Endothelial cell of umbilical vein (primary cell): ENCODE data around the gene CSNK2B. TPM values are rescaled to one million over a fixed set of nuclear protein-coding genes. Genes with fewer than 3 reads are reported as not detected.

Experiments
- BruUV-seq: library from RNA; stranded (reverse); fragments of 400-500 nt; replicated peaks from 2 replicates; lab custom pipeline; 2021; lab: Mats Ljungman, UMichigan
- CTCF ChIA-PET: fragments of 300-600, 350-600 bp; sonication (Branson Sonifier 250); formaldehyde crosslinking; loops from one replicate; lab custom pipeline; 2021; ENCODE audit warnings: antibody characterized with exemption, inconsistent platforms; lab: Charles Lee
- POLR2A ChIA-PET: fragments of 300-600, 350-600 bp; sonication (Branson Sonifier 250); formaldehyde crosslinking; loops from one replicate; lab custom pipeline; 2021; ENCODE audit warnings: antibody characterized with exemption, inconsistent platforms; lab: Charles Lee
- DNase-seq: peaks from one replicate; pipeline ENCODE4 v3.0.0-alpha.2; 2011; ENCODE audit warnings: low read depth, low spot score
- FAIRE-seq: peaks from 2 replicates; lab custom pipeline; 2011; peaks lifted over from hg19 to GRCh38; lab: Jason Lieb, UNC
- H2AFZ ChIP-seq: 2 replicates; pipeline ENCODE4 v1.6.0; 2012; ENCODE audit warnings: low read depth, low read length, control low read depth, inconsistent platforms
- H3K27ac ChIP-seq: 2 replicates; pipeline ENCODE4 v1.5.1; 2011; ENCODE audit warnings: low read depth, mild to moderate bottlenecking, control low read depth, low read length, moderate library complexity; ENCODE audit not compliant: insufficient read depth
- H3K27me3 ChIP-seq, 2 experiments: 2 replicates each; pipeline versions ENCODE4 v1.6.0 to v1.6.1; 2011; ENCODE audit warnings: low read length in 2 of 2, mixed read lengths in 1 of 2; ENCODE audit not compliant: control insufficient read depth in 2 of 2, insufficient read depth in 2 of 2
- H3K36me3 ChIP-seq, 2 experiments: 2 replicates in 1 of 2; 3 replicates in 1 of 2; pipeline ENCODE4 v1.5.1; 2011; ENCODE audit warnings: low read length in 2 of 2, mild to moderate bottlenecking in 1 of 2, moderate library complexity in 1 of 2; ENCODE audit not compliant: control insufficient read depth in 2 of 2, insufficient read depth in 2 of 2; ENCODE audit errors: extremely low read depth in 1 of 2
- H3K4me1 ChIP-seq: 3 replicates; pipeline ENCODE4 v1.5.1; 2011; ENCODE audit warnings: mild to moderate bottlenecking, low read length; ENCODE audit not compliant: control insufficient read depth, insufficient read depth; ENCODE audit errors: extremely low read depth
- H3K4me2 ChIP-seq: 2 replicates; pipeline ENCODE4 v1.6.1; 2011; ENCODE audit warnings: low read length, control low read depth, mixed read lengths; ENCODE audit not compliant: insufficient read depth
- H3K4me3 ChIP-seq, 3 experiments: fragments of 200-600 bp in 1 of 3; sonication (generic), shearing (Covaris generic) in 1 of 3; replicated peaks in 1 of 3; 2 replicates each; pipeline ENCODE4 v1.5.1; 2011 to 2016; ENCODE audit warnings: control low read depth in 3 of 3, low read length in 3 of 3, mild to moderate bottlenecking in 2 of 3, inconsistent platforms in 1 of 3, low read depth in 1 of 3, moderate library complexity in 1 of 3; ENCODE audit not compliant: insufficient read depth in 1 of 3
- H3K79me2 ChIP-seq: 2 replicates; pipeline ENCODE4 v1.6.0; 2012; ENCODE audit warnings: low read length, inconsistent platforms; ENCODE audit not compliant: control insufficient read depth, insufficient read depth
- H3K9ac ChIP-seq: replicated peaks from 2 replicates; pipeline ENCODE3; 2011; ENCODE audit warnings: low read length, control low read depth; ENCODE audit not compliant: insufficient read depth; ENCODE audit errors: extremely low read depth
- H3K9me1 ChIP-seq: replicated peaks from 3 replicates; pipeline ENCODE4 v1.6.0; 2011; ENCODE audit warnings: mild to moderate bottlenecking, low read length; ENCODE audit not compliant: control insufficient read depth, insufficient read depth; ENCODE audit errors: extremely low read depth
- H3K9me3 ChIP-seq: replicated peaks from 2 replicates; pipeline ENCODE4 v1.5.1; 2012; ENCODE audit warnings: low read length, inconsistent platforms; ENCODE audit not compliant: control insufficient read depth, insufficient read depth
- H4K20me1 ChIP-seq: replicated peaks from 2 replicates; pipeline ENCODE3; 2011; ENCODE audit warnings: mild to moderate bottlenecking, low read length; ENCODE audit not compliant: control insufficient read depth, insufficient read depth; ENCODE audit errors: extremely low read depth
- CTCF ChIP-seq, 2 donors: IDR thresholded peaks; 1 replicate in 1 of 2; 2 replicates in 1 of 2; pipeline ENCODE4 v1.5.1; 2011; ENCODE audit warnings: low read length in 2 of 2, mild to moderate bottlenecking in 2 of 2, moderate library complexity in 2 of 2, control low read depth in 1 of 2, inconsistent platforms in 1 of 2, low read depth in 1 of 2; ENCODE audit not compliant: insufficient read depth in 1 of 2; ENCODE audit errors: extremely low read depth in 1 of 2
- EZH2 ChIP-seq: IDR thresholded peaks from 2 replicates; pipeline ENCODE4 v1.6.1; 2012; ENCODE audit warnings: borderline replicate concordance, low read depth, mild to moderate bottlenecking, moderate library complexity, low read length, inconsistent platforms; ENCODE audit not compliant: severe bottlenecking
- FOS ChIP-seq: IDR thresholded peaks from 2 replicates; pipeline ENCODE4 v1.6.1; 2011; ENCODE audit warnings: mild to moderate bottlenecking, low read length, moderate library complexity, borderline replicate concordance; ENCODE audit not compliant: insufficient read depth
- JUN ChIP-seq: IDR thresholded peaks from 2 replicates; pipeline ENCODE4 v1.6.1; 2011; ENCODE audit warnings: borderline replicate concordance, low read depth; ENCODE audit not compliant: insufficient read length, insufficient read depth
- MYC ChIP-seq: IDR thresholded peaks from one replicate; pipeline ENCODE4 v1.6.1; 2011; ENCODE audit warnings: mild to moderate bottlenecking, low read depth, low read length
- POLR2A ChIP-seq: IDR thresholded peaks from 2 replicates; pipeline ENCODE4 v1.6.1; 2012; ENCODE audit warnings: low read depth, mild to moderate bottlenecking, control low read depth, low read length
- POLR2AphosphoS5 ChIP-seq: IDR thresholded peaks from 2 replicates; pipeline ENCODE4 v1.6.1; 2012; ENCODE audit warnings: low read depth, mild to moderate bottlenecking, control low read depth, low read length, moderate library complexity; ENCODE audit not compliant: insufficient read depth
- dilution Hi-C: fragments of 300-500 bp; cut with MboI; formaldehyde crosslinking; loops from one replicate; pipeline ENCODE4 v1.15.0; 2019; ENCODE audit warnings: low sequenced_read_pairs; ENCODE audit not compliant: extremely low pct_ligation_motif_present
- intact Hi-C: fragments of 100-400 bp; cut with micrococcal nuclease; formaldehyde crosslinking; loops from one replicate; pipeline ENCODE4 v1.10.0; 2022
- polyA plus RNA-seq, 4 experiments: library from polyadenylated mRNA; depleted of rRNA in 3 of 4; stranded (reverse) in 3 of 4; unstranded in 1 of 4; fragments of >200 nt; gene quantifications; 2 replicates each; pipeline versions ENCODE4 v1.2.1 to v1.2.3, GENCODE V29; 2011 to 2012; ENCODE audit warnings: missing spikeins in 1 of 4
- total RNA-seq: library from RNA; stranded (reverse); gene quantifications from 2 replicates; pipeline ENCODE4 v1.2.3, GENCODE V29; 2021

CSNK2B gene
- total and polyA plus RNA-seq, 2 donors (not counting 3 experiments of a cell fraction or from before 2014, with no cell fraction given): 159 to 206 TPM

DNA sequence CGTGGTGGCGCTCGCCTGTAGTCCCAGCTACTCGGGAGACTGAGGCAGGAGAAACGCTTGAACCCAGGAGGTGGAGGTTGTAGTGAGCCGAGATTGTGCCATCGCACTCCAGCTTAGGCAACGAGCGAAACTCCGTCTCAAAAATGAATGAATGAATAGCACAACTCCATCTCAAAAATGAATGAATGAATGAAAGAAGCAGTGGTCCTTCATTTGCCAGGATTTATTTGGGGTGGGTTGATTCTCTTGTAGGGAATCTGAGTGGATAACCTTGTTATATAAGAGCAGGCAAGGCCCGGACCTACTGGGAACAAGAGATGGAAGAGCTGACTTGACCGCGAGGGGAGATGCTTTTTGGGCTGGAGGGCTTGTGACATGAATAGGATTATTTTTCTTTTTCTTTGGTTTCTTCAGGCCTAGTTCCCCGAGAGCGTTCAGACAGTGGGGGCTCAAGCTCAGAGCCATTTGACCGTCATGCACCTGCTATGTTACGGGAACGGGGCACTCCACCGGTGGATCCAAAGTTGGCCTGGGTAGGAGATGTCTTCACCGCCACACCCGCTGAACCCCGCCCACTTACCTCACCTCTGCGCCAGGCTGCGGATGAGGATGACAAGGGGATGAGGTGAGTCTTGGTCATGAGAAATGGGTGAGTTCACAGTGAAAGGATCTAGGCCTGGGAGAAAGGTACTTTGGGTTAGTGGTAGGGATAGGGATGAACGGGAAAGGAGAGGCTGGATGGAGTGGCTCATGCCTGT, 35.5 kb upstream of the CSNK2B start:
- intact Hi-C loops: no loop called here
- Histone ChIP-seq H2AFZ (no peak overlapping the region), H3K9ac (no peak overlapping the region), H3K36me3 (peaks cover 46 to 86% of the 10 kb centered on the region in 2 experiments), H3K4me3 (no peak overlapping the region), H3K9me1 (no peaks in the 10 kb centered on the region), H3K27me3 (no peaks in the 10 kb centered on the region), H3K27ac (no peak overlapping the region), H3K79me2 (peaks cover 39% of the 10 kb centered on the region), H4K20me1 (peaks cover 3% of the 10 kb centered on the region), H3K4me2 (no peak overlapping the region), H3K4me1 (no peaks in the 10 kb centered on the region), H3K9me3 (no peaks in the 10 kb centered on the region)
- FAIRE-seq: no peak
- dilution Hi-C loops: no loop called here
- ChIA-PET CTCF (interaction anchor here (0.9 kb wide), 1 partner anchor 11 kb away, joined by 5 read pairs; no protein-coding TSS in a partner anchor), POLR2A (no interaction called here)
- BruUV-seq: no TSS peak
- DNase-seq: no peak
- TF ChIP-seq POLR2A: no peak
- no peak for TF ChIP-seq JUN
- no peak for TF ChIP-seq CTCF (IDR thresholded peaks at IDR 0.05; ENCODE audit: extremely low read depth in 1 of 2, insufficient read depth in 1 of 2, low read depth in 1 of 2, low read length in 2 of 2)
- TF ChIP-seq POLR2AphosphoS5: no peak
- TF ChIP-seq EZH2: no peak
- no peak for TF ChIP-seq MYC
- TF ChIP-seq FOS: no peak
